Measurements from ENCODE around the gene ATPAF2.

GRCh38 chr17:18033442-18034099, 5.4 kb downstream of the ATPAF2 start:
- TF ChIP-seq CTCF (IDR thresholded peaks at IDR 0.05; ENCODE audit: poor library complexity) (peak; percentile 81), EZH2 (IDR thresholded peaks at IDR 0.05; ENCODE audit: borderline replicate concordance) (no peak), EZH2phosphoT487 (IDR thresholded peaks at IDR 0.05; ENCODE audit: low read depth, severe bottlenecking, unreplicated experiment) (no peak)
